SK-N-SH treated with all-trans-retinoic acid at 6 μM for 48 hours (cell line): ENCODE measurements around the gene MON2.

Experiments used
- ATAC-seq: fragments of 200-7000 bp; cut with Tn5 transposase; 3 replicates; pipeline ENCODE4 v1.9.1; 2020; ENCODE audit warnings: mild to moderate bottlenecking, moderate library complexity
- ARNTL ChIP-seq: fragments of 450-650 bp; formaldehyde crosslinking; IDR thresholded peaks from 2 replicates; pipeline ENCODE4 v1.5.0; 2020; ENCODE audit warnings: low read depth, mild to moderate bottlenecking, moderate library complexity, borderline replicate concordance
- BACH2 ChIP-seq: fragments of 250-450 bp; sonication (Bioruptor Pico); IDR thresholded peaks from 2 replicates; pipeline ENCODE4 v1.9.0; 2021; ENCODE audit warnings: mild to moderate bottlenecking, borderline replicate concordance
- CSDC2 ChIP-seq: fragments of 250-450 bp; sonication (Bioruptor Pico); IDR thresholded peaks from 2 replicates; pipeline ENCODE4 v1.5.0; 2020; ENCODE audit warnings: mild to moderate bottlenecking, moderate library complexity
- CSRNP3 ChIP-seq: fragments of 250-450 bp; sonication (Bioruptor Pico); IDR thresholded peaks from 2 replicates; pipeline ENCODE4 v1.5.1; 2021; ENCODE audit warnings: mild to moderate bottlenecking, moderate library complexity
- ESRRG ChIP-seq: fragments of 250-450 bp; sonication (Bioruptor Pico); IDR thresholded peaks from 2 replicates; pipeline ENCODE4 v1.6.1; 2021; ENCODE audit warnings: mild to moderate bottlenecking
- GLIS3 ChIP-seq: fragments of 250-450 bp; sonication (Bioruptor Pico); IDR thresholded peaks from 2 replicates; pipeline ENCODE4 v1.5.0; 2020; ENCODE audit warnings: mild to moderate bottlenecking, moderate library complexity
- ISL1 ChIP-seq: fragments of 250-450 bp; sonication (Bioruptor Pico); IDR thresholded peaks from 2 replicates; pipeline ENCODE4 v2.1.2; 2022; ENCODE audit warnings: mild to moderate bottlenecking, moderate library complexity
- OSR1 ChIP-seq: fragments of 250-450 bp; sonication (Bioruptor Pico); IDR thresholded peaks from 2 replicates; pipeline ENCODE4 v1.8.0; 2022; ENCODE audit warnings: moderate library complexity, mild to moderate bottlenecking, inconsistent platforms
- POU6F1 ChIP-seq: fragments of 250-450 bp; sonication (Bioruptor Pico); IDR thresholded peaks from 2 replicates; pipeline ENCODE4 v1.8.0; 2021; ENCODE audit warnings: low read depth, mild to moderate bottlenecking, moderate library complexity, borderline replicate concordance
- PPARA ChIP-seq: fragments of 250-450 bp; sonication (Bioruptor Pico); IDR thresholded peaks from 2 replicates; pipeline ENCODE4 v1.5.0; 2020; ENCODE audit warnings: mild to moderate bottlenecking, borderline replicate concordance
- RARB ChIP-seq: fragments of 250-450 bp; sonication (Bioruptor Pico); IDR thresholded peaks from 2 replicates; pipeline ENCODE4 v1.8.0; 2021; ENCODE audit warnings: mild to moderate bottlenecking, moderate library complexity
- SNAI2 ChIP-seq: fragments of 250-450 bp; sonication (Bioruptor Pico); IDR thresholded peaks from 2 replicates; pipeline ENCODE4 v1.5.0; 2020; ENCODE audit warnings: mild to moderate bottlenecking, moderate library complexity
- TCF4 ChIP-seq: fragments of 250-450 bp; sonication (Bioruptor Pico); IDR thresholded peaks from 2 replicates; pipeline ENCODE4 v1.8.0; 2021; ENCODE audit warnings: mild to moderate bottlenecking, moderate library complexity, borderline replicate concordance
- TOX ChIP-seq: fragments of 250-450 bp; sonication (Bioruptor Pico); IDR thresholded peaks from 2 replicates; pipeline ENCODE4 v1.8.0; 2021; ENCODE audit warnings: mild to moderate bottlenecking, moderate library complexity, borderline replicate concordance
- TSHZ2 ChIP-seq: fragments of 250-450 bp; sonication (Bioruptor Pico); IDR thresholded peaks from 2 replicates; pipeline ENCODE4 v1.5.0; 2020; ENCODE audit warnings: mild to moderate bottlenecking, moderate library complexity
- ZC3H10 ChIP-seq: fragments of 250-450 bp; sonication (Bioruptor Pico); IDR thresholded peaks from 2 replicates; pipeline ENCODE4 v1.5.1; 2021; ENCODE audit warnings: mild to moderate bottlenecking, moderate library complexity
- ZFP3 ChIP-seq: fragments of 250-450 bp; sonication (Bioruptor Pico); IDR thresholded peaks from 2 replicates; pipeline ENCODE4 v1.5.0; 2020; ENCODE audit warnings: mild to moderate bottlenecking, moderate library complexity
- ZFP30 ChIP-seq: fragments of 450-650 bp; formaldehyde crosslinking; IDR thresholded peaks from 2 replicates; pipeline ENCODE4 v1.5.0; 2022; ENCODE audit warnings: mild to moderate bottlenecking, moderate library complexity
- ZNF8 ChIP-seq: fragments of 450-650 bp; formaldehyde crosslinking; IDR thresholded peaks from 2 replicates; pipeline ENCODE4 v1.5.0; 2020; ENCODE audit warnings: mild to moderate bottlenecking, moderate library complexity
- TF ChIP-seq, protein P1 (sequence below): fragments of 250-450 bp; sonication (Bioruptor Pico); IDR thresholded peaks from 2 replicates; pipeline ENCODE4 v1.5.1; 2020; ENCODE audit warnings: low read depth, mild to moderate bottlenecking, moderate library complexity
- TF ChIP-seq, protein P2 (sequence below): fragments of 250-450 bp; sonication (Bioruptor Pico); IDR thresholded peaks from 2 replicates; pipeline ENCODE4 v1.8.0; 2020; ENCODE audit warnings: mild to moderate bottlenecking, moderate library complexity, borderline replicate concordance

MON2 gene

DNA sequence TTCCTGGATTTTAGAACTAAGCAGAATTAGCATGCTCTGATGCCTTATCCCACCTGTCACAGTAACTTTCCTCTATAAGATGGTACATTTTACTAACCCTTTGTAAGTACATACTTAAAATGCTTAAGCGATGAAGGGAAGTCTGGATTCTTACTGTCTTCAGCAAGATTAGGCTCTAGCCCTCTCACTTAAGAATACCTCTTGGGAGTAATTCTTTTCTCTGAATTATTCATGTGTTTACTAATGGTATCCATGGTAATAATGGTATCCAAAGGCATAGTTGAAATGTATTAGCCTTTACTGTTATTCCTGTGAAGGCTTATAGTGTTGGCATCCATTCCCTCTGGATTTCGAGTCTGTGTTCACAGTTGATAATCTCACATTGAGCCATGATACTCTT lies 176.9 kb downstream of the MON2 start:
- TF ChIP-seq ZC3H10 (no peak), CSDC2 (CRISPR knock-in tag) (no peak), ZFP30 (CRISPR knock-in tag) (no peak), POU6F1 (CRISPR knock-in tag) (no peak)
- no peak for ATAC-seq

GRCh38 chr12:62646566-62646965 lies 179.9 kb downstream of the MON2 start:
- ATAC-seq = no peak
- TF ChIP-seq ZFP3 (CRISPR knock-in tag) (no peak), BACH2 (CRISPR knock-in tag) (no peak), RARB (no peak), TSHZ2 (no peak), GLIS3 (CRISPR knock-in tag) (no peak), ZNF8 (CRISPR knock-in tag) (no peak)
- TF ChIP-seq, all 23 proteins: peak for 0

DNA sequence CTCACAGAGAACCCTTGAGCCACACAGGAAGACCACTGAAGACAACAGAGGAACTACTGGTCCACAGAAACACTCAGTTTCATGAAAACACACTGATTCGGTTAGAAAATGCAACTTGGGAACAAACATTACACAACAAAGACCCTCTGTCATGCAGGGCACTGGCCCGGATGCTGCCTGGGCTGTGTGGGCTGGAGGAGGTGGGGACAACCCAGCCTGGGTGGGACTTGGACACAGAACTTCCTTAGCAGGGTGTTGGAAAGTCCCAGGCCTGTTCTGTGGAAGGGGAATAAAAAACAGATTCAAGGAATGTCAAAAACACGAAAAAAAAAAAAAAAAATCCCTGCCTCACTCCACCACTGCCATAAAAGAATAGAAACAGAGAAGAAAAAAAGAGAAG lies 181.0 kb downstream of the MON2 start:
- TF ChIP-seq PPARA (CRISPR knock-in tag) (no peak), CSRNP3 (no peak), TSHZ2 (no peak), TOX (no peak), TCF4 (CRISPR knock-in tag) (no peak), ZFP30 (CRISPR knock-in tag) (no peak), ISL1 (no peak), SNAI2 (CRISPR knock-in tag) (no peak), ZNF8 (CRISPR knock-in tag) (no peak), ESRRG (CRISPR knock-in tag) (no peak)
- TF ChIP-seq, protein P1, sequence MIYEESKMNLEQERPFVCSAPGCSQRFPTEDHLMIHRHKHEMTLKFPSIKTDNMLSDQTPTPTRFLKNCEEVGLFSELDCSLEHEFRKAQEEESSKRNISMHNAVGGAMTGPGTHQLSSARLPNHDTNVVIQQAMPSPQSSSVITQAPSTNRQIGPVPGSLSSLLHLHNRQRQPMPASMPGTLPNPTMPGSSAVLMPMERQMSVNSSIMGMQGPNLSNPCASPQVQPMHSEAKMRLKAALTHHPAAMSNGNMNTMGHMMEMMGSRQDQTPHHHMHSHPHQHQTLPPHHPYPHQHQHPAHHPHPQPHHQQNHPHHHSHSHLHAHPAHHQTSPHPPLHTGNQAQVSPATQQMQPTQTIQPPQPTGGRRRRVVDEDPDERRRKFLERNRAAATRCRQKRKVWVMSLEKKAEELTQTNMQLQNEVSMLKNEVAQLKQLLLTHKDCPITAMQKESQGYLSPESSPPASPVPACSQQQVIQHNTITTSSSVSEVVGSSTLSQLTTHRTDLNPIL (CRISPR knock-in tag) = no peak
- ATAC-seq = no peak

- ATAC-seq = no peak
- TF ChIP-seq TOX = no peak
- no peak for TF ChIP-seq BACH2 (CRISPR knock-in tag)
- TF ChIP-seq, protein P2, sequence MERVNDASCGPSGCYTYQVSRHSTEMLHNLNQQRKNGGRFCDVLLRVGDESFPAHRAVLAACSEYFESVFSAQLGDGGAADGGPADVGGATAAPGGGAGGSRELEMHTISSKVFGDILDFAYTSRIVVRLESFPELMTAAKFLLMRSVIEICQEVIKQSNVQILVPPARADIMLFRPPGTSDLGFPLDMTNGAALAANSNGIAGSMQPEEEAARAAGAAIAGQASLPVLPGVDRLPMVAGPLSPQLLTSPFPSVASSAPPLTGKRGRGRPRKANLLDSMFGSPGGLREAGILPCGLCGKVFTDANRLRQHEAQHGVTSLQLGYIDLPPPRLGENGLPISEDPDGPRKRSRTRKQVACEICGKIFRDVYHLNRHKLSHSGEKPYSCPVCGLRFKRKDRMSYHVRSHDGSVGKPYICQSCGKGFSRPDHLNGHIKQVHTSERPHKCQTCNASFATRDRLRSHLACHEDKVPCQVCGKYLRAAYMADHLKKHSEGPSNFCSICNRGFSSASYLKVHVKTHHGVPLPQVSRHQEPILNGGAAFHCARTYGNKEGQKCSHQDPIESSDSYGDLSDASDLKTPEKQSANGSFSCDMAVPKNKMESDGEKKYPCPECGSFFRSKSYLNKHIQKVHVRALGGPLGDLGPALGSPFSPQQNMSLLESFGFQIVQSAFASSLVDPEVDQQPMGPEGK (CRISPR knock-in tag) = no peak
- no peak for TF ChIP-seq OSR1 (CRISPR knock-in tag)
- TF ChIP-seq SNAI2 (CRISPR knock-in tag) = no peak
- TF ChIP-seq ZNF8 (CRISPR knock-in tag) = no peak
- TF ChIP-seq, protein P1 (CRISPR knock-in tag) = no peak
- no peak for TF ChIP-seq RARB
- TF ChIP-seq ESRRG (CRISPR knock-in tag) = no peak
- TF ChIP-seq PPARA (CRISPR knock-in tag) = no peak
- TF ChIP-seq ARNTL (CRISPR knock-in tag) = no peak
- no peak for TF ChIP-seq GLIS3 (CRISPR knock-in tag)
- TF ChIP-seq ISL1 = no peak
- TF ChIP-seq ZFP30 (CRISPR knock-in tag) = no peak
- TF ChIP-seq ZC3H10 = no peak
Measured at GRCh38 chr12:62649412-62650138, 182.9 kb downstream of the MON2 start.
